K562 (cell line): ENCODE measurements around the gene CNGB1. TPM values are rescaled to one million over a fixed set of nuclear protein-coding genes. Genes with fewer than 3 reads are reported as not detected.

ENCODE experiments used
- SREBF1 ChIP-seq: fragments of 150-350 bp; IDR thresholded peaks from 2 replicates; pipeline ENCODE4 v1.6.1; 2014; ENCODE audit warnings: antibody characterized with exemption, low read depth, low read length, borderline replicate concordance
- ZNF316 ChIP-seq: fragments of 450-650 bp; IDR thresholded peaks from 2 replicates; pipeline ENCODE4 v1.6.1; 2016
- polyA plus RNA-seq, 8 experiments: library from polyadenylated mRNA; depleted of rRNA in 4 of 8; stranded (reverse) in 5 of 8; unstranded in 3 of 8; fragments of >200 nt; fragmentation: Nextera tagmentation in 2 of 8; fragmentation: Illumina TruSeq in 1 of 8; extraction: Ambion mirVana in 2 of 8; extraction: Trizol in 1 of 8; gene quantifications; 2 replicates each; pipeline versions ENCODE4 v1.2.1 to v1.2.3, GENCODE V29; 2011 to 2014; ENCODE audit warnings: inconsistent platforms in 1 of 8, missing spikeins in 1 of 8
- total RNA-seq, 7 experiments: library from RNA; depleted of rRNA in 6 of 7; stranded (reverse); fragments of >200 nt in 6 of 7; fragmentation: Illumina TruSeq in 2 of 7; extraction: Trizol in 2 of 7; gene quantifications; 2 replicates each; pipeline versions ENCODE4 v1.2.1 to v1.2.3, GENCODE V29; 2011 to 2021; ENCODE audit warnings: low replicate concordance in 1 of 7
- TF ChIP-seq, protein P1 (sequence below): fragments of 250-450 bp; sonication (Bioruptor Pico); IDR thresholded peaks from 2 replicates; pipeline ENCODE4 v1.4.0; 2020
- TF ChIP-seq, protein P2 (sequence below): fragments of 250-450 bp; sonication (Bioruptor Pico); IDR thresholded peaks from 2 replicates; pipeline ENCODE4 v1.5.0; 2020; ENCODE audit warnings: mild to moderate bottlenecking

CNGB1 gene
- total and polyA plus RNA-seq, 9 of the 15 experiments (the other 6 are each of a cell fraction or from before 2014, with no cell fraction given): not detected

DNA sequence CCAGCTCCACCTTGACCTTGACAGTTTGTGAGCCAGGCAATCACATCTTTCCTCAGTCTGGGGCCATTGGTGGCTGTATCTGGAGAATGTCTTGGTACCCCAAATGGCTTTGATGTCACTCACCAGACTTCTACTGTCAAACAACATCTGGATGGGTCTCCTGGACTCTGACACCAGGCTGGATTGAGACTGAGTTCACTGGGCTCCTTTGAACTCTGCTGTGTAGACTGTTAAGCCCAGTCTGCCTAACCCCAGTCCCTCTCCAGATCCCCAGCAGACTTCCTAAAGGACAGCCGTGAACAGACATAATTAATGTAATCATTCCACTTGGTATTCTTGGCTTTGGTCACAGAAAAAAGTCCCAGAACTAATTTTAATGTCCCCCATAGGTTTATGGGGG is 84.5 kb downstream of the CNGB1 start (continued):
- TF ChIP-seq, protein P1, sequence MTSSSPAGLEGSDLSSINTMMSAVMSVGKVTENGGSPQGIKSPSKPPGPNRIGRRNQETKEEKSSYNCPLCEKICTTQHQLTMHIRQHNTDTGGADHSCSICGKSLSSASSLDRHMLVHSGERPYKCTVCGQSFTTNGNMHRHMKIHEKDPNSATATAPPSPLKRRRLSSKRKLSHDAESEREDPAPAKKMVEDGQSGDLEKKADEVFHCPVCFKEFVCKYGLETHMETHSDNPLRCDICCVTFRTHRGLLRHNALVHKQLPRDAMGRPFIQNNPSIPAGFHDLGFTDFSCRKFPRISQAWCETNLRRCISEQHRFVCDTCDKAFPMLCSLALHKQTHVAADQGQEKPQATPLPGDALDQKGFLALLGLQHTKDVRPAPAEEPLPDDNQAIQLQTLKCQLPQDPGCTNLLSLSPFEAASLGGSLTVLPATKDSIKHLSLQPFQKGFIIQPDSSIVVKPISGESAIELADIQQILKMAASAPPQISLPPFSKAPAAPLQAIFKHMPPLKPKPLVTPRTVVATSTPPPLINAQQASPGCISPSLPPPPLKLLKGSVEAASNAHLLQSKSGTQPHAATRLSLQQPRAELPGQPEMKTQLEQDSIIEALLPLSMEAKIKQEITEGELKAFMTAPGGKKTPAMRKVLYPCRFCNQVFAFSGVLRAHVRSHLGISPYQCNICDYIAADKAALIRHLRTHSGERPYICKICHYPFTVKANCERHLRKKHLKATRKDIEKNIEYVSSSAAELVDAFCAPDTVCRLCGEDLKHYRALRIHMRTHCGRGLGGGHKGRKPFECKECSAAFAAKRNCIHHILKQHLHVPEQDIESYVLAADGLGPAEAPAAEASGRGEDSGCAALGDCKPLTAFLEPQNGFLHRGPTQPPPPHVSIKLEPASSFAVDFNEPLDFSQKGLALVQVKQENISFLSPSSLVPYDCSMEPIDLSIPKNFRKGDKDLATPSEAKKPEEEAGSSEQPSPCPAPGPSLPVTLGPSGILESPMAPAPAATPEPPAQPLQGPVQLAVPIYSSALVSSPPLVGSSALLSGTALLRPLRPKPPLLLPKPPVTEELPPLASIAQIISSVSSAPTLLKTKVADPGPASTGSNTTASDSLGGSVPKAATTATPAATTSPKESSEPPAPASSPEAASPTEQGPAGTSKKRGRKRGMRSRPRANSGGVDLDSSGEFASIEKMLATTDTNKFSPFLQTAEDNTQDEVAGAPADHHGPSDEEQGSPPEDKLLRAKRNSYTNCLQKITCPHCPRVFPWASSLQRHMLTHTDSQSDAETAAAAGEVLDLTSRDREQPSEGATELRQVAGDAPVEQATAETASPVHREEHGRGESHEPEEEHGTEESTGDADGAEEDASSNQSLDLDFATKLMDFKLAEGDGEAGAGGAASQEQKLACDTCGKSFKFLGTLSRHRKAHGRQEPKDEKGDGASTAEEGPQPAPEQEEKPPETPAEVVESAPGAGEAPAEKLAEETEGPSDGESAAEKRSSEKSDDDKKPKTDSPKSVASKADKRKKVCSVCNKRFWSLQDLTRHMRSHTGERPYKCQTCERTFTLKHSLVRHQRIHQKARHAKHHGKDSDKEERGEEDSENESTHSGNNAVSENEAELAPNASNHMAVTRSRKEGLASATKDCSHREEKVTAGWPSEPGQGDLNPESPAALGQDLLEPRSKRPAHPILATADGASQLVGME: no peak
- TF ChIP-seq SREBF1 (no peak), ZNF316 (no peak)
- TF ChIP-seq, protein P2, sequence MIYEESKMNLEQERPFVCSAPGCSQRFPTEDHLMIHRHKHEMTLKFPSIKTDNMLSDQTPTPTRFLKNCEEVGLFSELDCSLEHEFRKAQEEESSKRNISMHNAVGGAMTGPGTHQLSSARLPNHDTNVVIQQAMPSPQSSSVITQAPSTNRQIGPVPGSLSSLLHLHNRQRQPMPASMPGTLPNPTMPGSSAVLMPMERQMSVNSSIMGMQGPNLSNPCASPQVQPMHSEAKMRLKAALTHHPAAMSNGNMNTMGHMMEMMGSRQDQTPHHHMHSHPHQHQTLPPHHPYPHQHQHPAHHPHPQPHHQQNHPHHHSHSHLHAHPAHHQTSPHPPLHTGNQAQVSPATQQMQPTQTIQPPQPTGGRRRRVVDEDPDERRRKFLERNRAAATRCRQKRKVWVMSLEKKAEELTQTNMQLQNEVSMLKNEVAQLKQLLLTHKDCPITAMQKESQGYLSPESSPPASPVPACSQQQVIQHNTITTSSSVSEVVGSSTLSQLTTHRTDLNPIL: no peak
